Fibroblast of the conjunctiva (primary cell): ENCODE data around the gene C5orf63.
"Not testable (repeated sequence)": the region's sequence is repeated elsewhere in the genome, so short reads cannot be mapped to it uniquely, and the experiment has no call there.

Experiments
- DNase-seq: peaks from one replicate; pipeline ENCODE4 v3.0.0-alpha.2; 2010; ENCODE audit warnings: low read depth

C5orf63 gene

GRCh38 chr5:127006744-127007143, 66.6 kb downstream of the C5orf63 start:
- peak; percentile 13 for DNase-seq

GRCh38 chr5:127005282-127005681, 68.0 kb downstream of the C5orf63 start:
- DNase-seq, result not testable (repeated sequence)

- no peak for DNase-seq
Observed at GRCh38 chr5:127004721-127005120, 68.6 kb downstream of the C5orf63 start.

DNA sequence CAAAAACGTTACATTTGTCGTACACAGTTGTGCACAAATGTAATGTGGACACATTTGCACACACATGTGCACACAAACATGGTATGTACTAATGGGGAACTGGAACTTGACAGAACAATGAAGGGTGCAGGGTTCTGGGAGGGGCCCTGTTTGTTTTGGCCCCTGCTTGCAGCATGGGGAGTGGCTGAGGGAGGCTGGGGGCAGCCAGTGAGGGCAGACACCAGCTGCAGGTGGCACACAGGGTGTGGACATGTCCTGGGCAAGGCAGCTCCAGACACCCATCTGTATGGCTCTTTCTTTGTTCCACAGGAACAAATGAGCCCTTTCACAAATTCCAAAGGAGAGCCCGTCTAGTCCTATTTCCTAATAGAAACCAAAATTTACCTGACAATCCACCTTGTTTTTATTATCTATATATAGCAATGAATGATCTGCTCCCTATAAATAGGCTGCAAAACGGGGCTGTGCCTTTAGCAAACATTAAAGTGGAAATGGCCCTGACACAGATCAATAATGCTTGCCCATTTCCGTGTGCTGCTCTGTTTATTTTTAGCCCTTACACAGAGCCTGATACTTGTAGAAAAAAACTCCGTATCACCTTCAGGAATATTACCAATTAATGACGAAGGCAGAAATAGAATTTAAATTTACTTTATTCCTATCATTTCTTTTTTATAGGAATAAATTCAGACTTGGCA, 69.4 kb downstream of the C5orf63 start:
- no peak for DNase-seq

GRCh38 chr5:127002390-127002789, 70.9 kb downstream of the C5orf63 start:
- peak; percentile 32 for DNase-seq

DNA sequence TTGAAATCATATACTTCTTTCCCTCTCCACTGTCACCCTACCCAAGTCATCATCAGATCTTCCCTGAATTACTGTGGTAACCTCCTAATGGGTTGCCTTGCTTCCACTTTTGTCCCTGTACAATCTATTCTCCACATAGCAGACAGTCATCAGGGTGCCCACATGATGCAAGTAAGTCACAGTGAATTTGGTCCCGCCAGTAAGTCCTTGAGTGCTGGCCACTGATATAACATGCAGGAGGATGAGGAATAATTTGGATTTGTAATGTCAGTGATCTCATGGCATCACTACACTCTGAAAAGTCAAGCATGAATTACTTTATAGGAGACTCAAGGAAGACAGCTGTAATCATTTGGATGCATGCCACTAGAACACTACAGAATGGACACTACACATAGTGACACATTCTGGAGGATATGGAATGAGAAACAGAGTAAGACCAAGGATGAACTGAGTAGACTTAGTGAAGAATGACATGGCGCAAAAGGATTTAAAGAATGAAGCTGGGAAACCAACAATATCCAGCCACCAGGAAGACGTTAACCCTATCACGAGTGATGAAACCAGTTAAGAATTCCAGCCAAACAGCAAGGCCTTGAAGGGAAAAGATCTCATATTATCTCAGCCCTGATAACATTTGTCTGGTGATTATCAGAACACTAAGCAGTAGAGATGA, 71.5 kb downstream of the C5orf63 start:
- peak; percentile 49 for DNase-seq
